Endothelial cell of umbilical vein (primary cell): ENCODE data around the gene CBFA2T3. TPM values are rescaled to one million over a fixed set of nuclear protein-coding genes. Genes with fewer than 3 reads are reported as not detected.

Experiments used
- BruUV-seq: library from RNA; stranded (reverse); fragments of 400-500 nt; replicated peaks from 2 replicates; lab custom pipeline; 2021; lab: Mats Ljungman, UMichigan
- CTCF ChIA-PET: fragments of 300-600, 350-600 bp; sonication (Branson Sonifier 250); formaldehyde crosslinking; loops from one replicate; lab custom pipeline; 2021; ENCODE audit warnings: antibody characterized with exemption, inconsistent platforms; lab: Charles Lee
- POLR2A ChIA-PET: fragments of 300-600, 350-600 bp; sonication (Branson Sonifier 250); formaldehyde crosslinking; loops from one replicate; lab custom pipeline; 2021; ENCODE audit warnings: antibody characterized with exemption, inconsistent platforms; lab: Charles Lee
- DNase-seq: peaks from one replicate; pipeline ENCODE4 v3.0.0-alpha.2; 2011; ENCODE audit warnings: low read depth, low spot score
- FAIRE-seq: peaks from 2 replicates; lab custom pipeline; 2011; peaks lifted over from hg19 to GRCh38; lab: Jason Lieb, UNC
- H2AFZ ChIP-seq: 2 replicates; pipeline ENCODE4 v1.6.0; 2012; ENCODE audit warnings: low read depth, low read length, control low read depth, inconsistent platforms
- H3K27ac ChIP-seq: 2 replicates; pipeline ENCODE4 v1.5.1; 2011; ENCODE audit warnings: low read depth, mild to moderate bottlenecking, control low read depth, low read length, moderate library complexity; ENCODE audit not compliant: insufficient read depth
- H3K27me3 ChIP-seq, 2 experiments: 2 replicates each; pipeline versions ENCODE4 v1.6.0 to v1.6.1; 2011; ENCODE audit warnings: low read length in 2 of 2, mixed read lengths in 1 of 2; ENCODE audit not compliant: control insufficient read depth in 2 of 2, insufficient read depth in 2 of 2
- H3K36me3 ChIP-seq, 2 experiments: 2 replicates in 1 of 2; 3 replicates in 1 of 2; pipeline ENCODE4 v1.5.1; 2011; ENCODE audit warnings: low read length in 2 of 2, mild to moderate bottlenecking in 1 of 2, moderate library complexity in 1 of 2; ENCODE audit not compliant: control insufficient read depth in 2 of 2, insufficient read depth in 2 of 2; ENCODE audit errors: extremely low read depth in 1 of 2
- H3K4me1 ChIP-seq: 3 replicates; pipeline ENCODE4 v1.5.1; 2011; ENCODE audit warnings: mild to moderate bottlenecking, low read length; ENCODE audit not compliant: control insufficient read depth, insufficient read depth; ENCODE audit errors: extremely low read depth
- H3K4me2 ChIP-seq: 2 replicates; pipeline ENCODE4 v1.6.1; 2011; ENCODE audit warnings: low read length, control low read depth, mixed read lengths; ENCODE audit not compliant: insufficient read depth
- H3K4me3 ChIP-seq, 3 experiments: fragments of 200-600 bp in 1 of 3; sonication (generic), shearing (Covaris generic) in 1 of 3; replicated peaks in 1 of 3; 2 replicates each; pipeline ENCODE4 v1.5.1; 2011 to 2016; ENCODE audit warnings: control low read depth in 3 of 3, low read length in 3 of 3, mild to moderate bottlenecking in 2 of 3, inconsistent platforms in 1 of 3, low read depth in 1 of 3, moderate library complexity in 1 of 3; ENCODE audit not compliant: insufficient read depth in 1 of 3
- H3K79me2 ChIP-seq: 2 replicates; pipeline ENCODE4 v1.6.0; 2012; ENCODE audit warnings: low read length, inconsistent platforms; ENCODE audit not compliant: control insufficient read depth, insufficient read depth
- H3K9ac ChIP-seq: replicated peaks from 2 replicates; pipeline ENCODE3; 2011; ENCODE audit warnings: low read length, control low read depth; ENCODE audit not compliant: insufficient read depth; ENCODE audit errors: extremely low read depth
- H3K9me1 ChIP-seq: replicated peaks from 3 replicates; pipeline ENCODE4 v1.6.0; 2011; ENCODE audit warnings: mild to moderate bottlenecking, low read length; ENCODE audit not compliant: control insufficient read depth, insufficient read depth; ENCODE audit errors: extremely low read depth
- H3K9me3 ChIP-seq: replicated peaks from 2 replicates; pipeline ENCODE4 v1.5.1; 2012; ENCODE audit warnings: low read length, inconsistent platforms; ENCODE audit not compliant: control insufficient read depth, insufficient read depth
- H4K20me1 ChIP-seq: replicated peaks from 2 replicates; pipeline ENCODE3; 2011; ENCODE audit warnings: mild to moderate bottlenecking, low read length; ENCODE audit not compliant: control insufficient read depth, insufficient read depth; ENCODE audit errors: extremely low read depth
- CTCF ChIP-seq, 2 donors: IDR thresholded peaks; 1 replicate in 1 of 2; 2 replicates in 1 of 2; pipeline ENCODE4 v1.5.1; 2011; ENCODE audit warnings: low read length in 2 of 2, mild to moderate bottlenecking in 2 of 2, moderate library complexity in 2 of 2, control low read depth in 1 of 2, inconsistent platforms in 1 of 2, low read depth in 1 of 2; ENCODE audit not compliant: insufficient read depth in 1 of 2; ENCODE audit errors: extremely low read depth in 1 of 2
- EZH2 ChIP-seq: IDR thresholded peaks from 2 replicates; pipeline ENCODE4 v1.6.1; 2012; ENCODE audit warnings: borderline replicate concordance, low read depth, mild to moderate bottlenecking, moderate library complexity, low read length, inconsistent platforms; ENCODE audit not compliant: severe bottlenecking
- FOS ChIP-seq: IDR thresholded peaks from 2 replicates; pipeline ENCODE4 v1.6.1; 2011; ENCODE audit warnings: mild to moderate bottlenecking, low read length, moderate library complexity, borderline replicate concordance; ENCODE audit not compliant: insufficient read depth
- GATA2 ChIP-seq: IDR thresholded peaks from 2 replicates; pipeline ENCODE4 v1.7.0; 2011; ENCODE audit warnings: low read depth, mild to moderate bottlenecking, moderate library complexity, mixed read lengths, low read length; ENCODE audit not compliant: insufficient read length, insufficient read depth
- JUN ChIP-seq: IDR thresholded peaks from 2 replicates; pipeline ENCODE4 v1.6.1; 2011; ENCODE audit warnings: borderline replicate concordance, low read depth; ENCODE audit not compliant: insufficient read length, insufficient read depth
- MAX ChIP-seq: IDR thresholded peaks from 2 replicates; pipeline ENCODE4 v1.6.1; 2011; ENCODE audit not compliant: insufficient read depth, insufficient read length
- MYC ChIP-seq: IDR thresholded peaks from one replicate; pipeline ENCODE4 v1.6.1; 2011; ENCODE audit warnings: mild to moderate bottlenecking, low read depth, low read length
- POLR2A ChIP-seq: IDR thresholded peaks from 2 replicates; pipeline ENCODE4 v1.6.1; 2012; ENCODE audit warnings: low read depth, mild to moderate bottlenecking, control low read depth, low read length
- POLR2AphosphoS5 ChIP-seq: IDR thresholded peaks from 2 replicates; pipeline ENCODE4 v1.6.1; 2012; ENCODE audit warnings: low read depth, mild to moderate bottlenecking, control low read depth, low read length, moderate library complexity; ENCODE audit not compliant: insufficient read depth
- dilution Hi-C: fragments of 300-500 bp; cut with MboI; formaldehyde crosslinking; loops from one replicate; pipeline ENCODE4 v1.15.0; 2019; ENCODE audit warnings: low sequenced_read_pairs; ENCODE audit not compliant: extremely low pct_ligation_motif_present
- intact Hi-C: fragments of 100-400 bp; cut with micrococcal nuclease; formaldehyde crosslinking; loops from one replicate; pipeline ENCODE4 v1.10.0; 2022
- polyA plus RNA-seq, 4 experiments: library from polyadenylated mRNA; depleted of rRNA in 3 of 4; stranded (reverse) in 3 of 4; unstranded in 1 of 4; fragments of >200 nt; gene quantifications; 2 replicates each; pipeline versions ENCODE4 v1.2.1 to v1.2.3, GENCODE V29; 2011 to 2012; ENCODE audit warnings: missing spikeins in 1 of 4
- total RNA-seq: library from RNA; stranded (reverse); gene quantifications from 2 replicates; pipeline ENCODE4 v1.2.3, GENCODE V29; 2021

The CBFA2T3 gene
- total and polyA plus RNA-seq, 2 donors (not counting 3 experiments of a cell fraction or from before 2014, with no cell fraction given): not detected

GRCh38 chr16:88934066-88934667 lies 42.8 kb downstream of the CBFA2T3 start:
- ChIA-PET CTCF (no interaction called here), POLR2A (no interaction called here)
- no peak for TF ChIP-seq POLR2AphosphoS5
- FAIRE-seq (no peak), DNase-seq (no peak)
- H3K4me3 ChIP-seq: no peak overlapping the region
- no peaks in the 10 kb centered on the region for H3K36me3 ChIP-seq
- dilution Hi-C loops (no loop called here), intact Hi-C loops (no loop called here)
- H3K79me2 ChIP-seq: no peaks in the 10 kb centered on the region
- H4K20me1 ChIP-seq: no peaks in the 10 kb centered on the region
- H3K9me1 ChIP-seq: no peaks in the 10 kb centered on the region
- no peaks in the 10 kb centered on the region for H3K9me3 ChIP-seq
- H3K27ac ChIP-seq: no peak overlapping the region
- no peak overlapping the region for H3K9ac ChIP-seq
- peaks cover 18 to 22% of the 10 kb centered on the region in 2 experiments for H3K27me3 ChIP-seq
- no TSS peak for BruUV-seq
- H3K4me2 ChIP-seq: no peak overlapping the region
- H3K4me1 ChIP-seq: no peaks in the 10 kb centered on the region
- no peak overlapping the region for H2AFZ ChIP-seq

GRCh38 chr16:88932929-88933328 lies 44.1 kb downstream of the CBFA2T3 start:
- H3K4me3 ChIP-seq: no peak overlapping the region
- intact Hi-C loops: no loop called here

More at GRCh38 chr16:88932929-88933328, 44.1 kb downstream of the CBFA2T3 start:
- FAIRE-seq (no peak), DNase-seq (no peak)
- dilution Hi-C loops: no loop called here
- Histone ChIP-seq H3K36me3 (no peaks in the 10 kb centered on the region), H3K9me1 (no peaks in the 10 kb centered on the region), H3K27ac (no peak overlapping the region), H3K79me2 (no peaks in the 10 kb centered on the region), H4K20me1 (no peaks in the 10 kb centered on the region), H2AFZ (no peak overlapping the region), H3K9me3 (no peaks in the 10 kb centered on the region), H3K4me1 (no peaks in the 10 kb centered on the region), H3K27me3 (peaks cover 9 to 14% of the 10 kb centered on the region in 2 experiments), H3K4me2 (no peak overlapping the region), H3K9ac (no peak overlapping the region)
- ChIA-PET CTCF (interaction anchor here (1.0 to 1.3 kb wide), 3 partner anchors 8 to 11 kb away, joined by 3 read pairs; no protein-coding TSS in a partner anchor), POLR2A (no interaction called here)
- no TSS peak for BruUV-seq
- no peak for TF ChIP-seq POLR2AphosphoS5
- TF ChIP-seq EZH2: no peak
- no peak for TF ChIP-seq GATA2
- no peak for TF ChIP-seq MYC
- TF ChIP-seq POLR2A: no peak
- no peak for TF ChIP-seq JUN
- no peak for TF ChIP-seq FOS
- no peak for TF ChIP-seq MAX
- TF ChIP-seq CTCF (IDR thresholded peaks at IDR 0.05; ENCODE audit: extremely low read depth in 1 of 2, insufficient read depth in 1 of 2, low read depth in 1 of 2, low read length in 2 of 2): no peak
